Measurements from ENCODE around the gene THSD7A. TPM values are rescaled to one million over a fixed set of nuclear protein-coding genes. Genes with fewer than 3 reads are reported as not detected.

Gene THSD7A
- total and polyA plus RNA-seq, 2 of the 4 experiments (the other 2 are of a cell fraction) = 0.02 to 0.18 TPM

DNA sequence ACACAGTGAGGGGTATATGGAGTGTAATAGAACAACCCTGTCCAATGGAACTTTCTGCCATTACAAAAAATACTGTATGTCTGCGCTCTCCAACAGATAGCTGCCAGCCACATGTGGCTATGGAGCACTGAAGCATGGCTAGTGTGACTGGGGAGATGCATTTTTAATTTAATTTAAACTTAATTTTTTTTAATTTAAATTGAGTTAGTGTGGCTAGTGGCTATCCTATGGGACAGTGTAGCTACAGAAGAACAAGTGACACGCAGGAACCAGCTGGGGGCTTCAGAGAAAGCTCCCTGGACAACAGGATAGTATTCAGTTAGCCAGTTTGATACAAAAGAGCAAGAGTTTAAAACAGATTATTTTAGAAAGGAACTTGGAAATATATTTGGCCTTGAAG lies 408.0 kb downstream of the THSD7A start:
- Histone ChIP-seq H3K79me1 (ENCODE audit: low read depth in 1 of 2, low read length in 2 of 2) (no peaks in the 10 kb centered on the region), H2BK5ac (ENCODE audit: low read depth, low read length, poor library complexity, severe bottlenecking) (no peak overlapping the region), H2AK5ac (ENCODE audit: low read depth, low read length) (no peak overlapping the region), H3K4me1 (ENCODE audit: control insufficient read depth, insufficient read depth, low read length) (no peaks in the 10 kb centered on the region), H4K5ac (ENCODE audit: low read depth, low read length) (no peak overlapping the region), H2BK20ac (ENCODE audit: low read depth, low read length) (no peak overlapping the region), H3K56ac (ENCODE audit: extremely low read depth, insufficient read depth, low read length) (no peak overlapping the region), H3K27ac (ENCODE audit: insufficient read depth, low read length) (no peak overlapping the region), H3K4me2 (ENCODE audit: low read depth, low read length) (no peak overlapping the region), H3K9me3 (ENCODE audit: control insufficient read depth, insufficient read depth, low read length) (no peaks in the 10 kb centered on the region), H4K8ac (ENCODE audit: low read depth in 2 of 2, low read length in 2 of 2) (no peak overlapping the region), H2BK120ac (ENCODE audit: low read depth, low read length) (no peak overlapping the region), H2AFZ (replicated peaks; ENCODE audit: low read length, poor library complexity) (no peak overlapping the region), H2AK9ac (replicated peaks; ENCODE audit: low read depth, low read length, poor library complexity) (no peak overlapping the region), H2BK15ac (ENCODE audit: low read depth, low read length) (no peak overlapping the region), H3K9me1 (ENCODE audit: insufficient read depth, low read length) (no peaks in the 10 kb centered on the region), H3K9ac (ENCODE audit: low read depth, low read length) (no peak overlapping the region), H3K36me3 (ENCODE audit: control insufficient read depth, insufficient read depth, low read length) (no peaks in the 10 kb centered on the region), H3K4ac (ENCODE audit: low read depth, low read length) (no peak overlapping the region), H4K91ac (ENCODE audit: insufficient read depth, low read depth, low read length) (no peak overlapping the region), H4K20me1 (ENCODE audit: insufficient read depth, low read length) (no peaks in the 10 kb centered on the region), H3K23ac (ENCODE audit: low read depth, low read length) (no peak overlapping the region), H3K27me3 (ENCODE audit: control insufficient read depth, insufficient read depth, low read length) (no peaks in the 10 kb centered on the region), H3K4me3 (ENCODE audit: insufficient read depth, low read depth, low read length) (no peak overlapping the region), H3K18ac (ENCODE audit: low read depth, low read length) (no peak overlapping the region), H3K14ac (replicated peaks; ENCODE audit: low read depth, low read length) (no peak overlapping the region)
- no TSS peak for BruUV-seq (replicated peaks)
- no CpG with 5 or more reads among the region's 2 CpGs for WGBS, 2 experiments (ENCODE audit: extremely low coverage in 2 of 2, insufficient read length in 1 of 2)
- intact Hi-C loops (cut with micrococcal nuclease) = loop anchor here (10.0 kb wide), 1 partner anchor 961 kb away; no protein-coding TSS in a partner anchor
- TF ChIP-seq NFE2L2 (IDR thresholded peaks at IDR 0.05; ENCODE audit: low read depth, low read length) (no peak), MAFK (IDR thresholded peaks at IDR 0.05; ENCODE audit: low read depth, low read length) (no peak)
- in situ Hi-C loops (cut with MboI; ENCODE audit: low sequenced_read_pairs) = no loop called here
- dilution Hi-C loops (cut with HindIII; ENCODE audit: low sequenced_read_pairs, unreplicated experiment) = no loop called here
- DNase-seq = no peak
- ATAC-seq (ENCODE audit: low read depth) = no peak
- CTCF ChIA-PET = no interaction called here
- POLR2A ChIA-PET (ENCODE audit: unreplicated experiment) = no interaction called here

Measured in IMR-90 (cell line).